ENCODE results near the gene TTC13.

- TF ChIP-seq CTCF (IDR thresholded peaks at IDR 0.05; ENCODE audit: low read depth, low read length, missing input control): no peak
- TF ChIP-seq GABPA (IDR thresholded peaks at IDR 0.05 in 1 of 2, conservative IDR thresholded peaks at IDR 0.05 in 1 of 2): no peak
- TF ChIP-seq RXRA (IDR thresholded peaks at IDR 0.05): no peak
- no peak for TF ChIP-seq NR2F2 (IDR thresholded peaks at IDR 0.05)
- no peak for TF ChIP-seq REST (IDR thresholded peaks at IDR 0.05)
- TF ChIP-seq ATF3 (IDR thresholded peaks at IDR 0.05): no peak
- TF ChIP-seq TAF1 (conservative IDR thresholded peaks at IDR 0.05): no peak
- no peak for TF ChIP-seq ZBTB33 (IDR thresholded peaks at IDR 0.05)
- TF ChIP-seq RAD21 (IDR thresholded peaks at IDR 0.05): no peak
- TF ChIP-seq JUND (IDR thresholded peaks at IDR 0.05): no peak
- no peak for TF ChIP-seq SP1 (IDR thresholded peaks at IDR 0.05)
Measured at GRCh38 chr1:230948903-230949302, 29.8 kb downstream of the TTC13 start.
